ENCODE data around the gene PRKN.

Gene PRKN

DNA sequence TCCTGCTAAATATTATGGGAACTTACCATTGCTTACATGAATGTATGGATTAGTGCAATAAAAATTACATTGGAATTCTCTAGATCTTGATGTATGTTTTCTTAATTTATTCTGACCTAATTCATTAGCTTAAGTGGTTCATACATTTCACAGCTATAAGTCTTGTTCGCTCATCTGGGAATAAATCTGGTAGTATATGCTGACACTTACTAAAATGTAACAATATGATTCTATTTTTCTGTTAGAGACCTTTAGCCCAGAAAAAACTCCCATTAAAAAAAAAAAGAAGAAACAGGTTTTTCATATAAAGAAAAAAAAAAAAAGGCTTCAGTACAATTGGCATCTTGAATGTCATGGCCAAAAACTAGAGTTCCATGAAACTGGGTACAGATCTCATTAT is 1059.6 kb downstream of the PRKN start:
- no peak overlapping the region for H3K27ac ChIP-seq (ENCODE audit: low read depth, low read length)
- H3K4me3 ChIP-seq (ENCODE audit: low read length): no peak overlapping the region
- H3K9ac ChIP-seq (ENCODE audit: low read length): no peak overlapping the region
- no peaks in the 10 kb centered on the region for H3K4me1 ChIP-seq (ENCODE audit: control insufficient read depth, insufficient read depth, low read length)
- no peaks in the 10 kb centered on the region for H3K36me3 ChIP-seq (ENCODE audit: control insufficient read depth, insufficient read depth, low read length)
- no peaks in the 10 kb centered on the region for H3K27me3 ChIP-seq (ENCODE audit: control insufficient read depth, insufficient read depth, low read length)

GRCh38 chr6:161663682-161664081 is 1063.9 kb downstream of the PRKN start:
- Histone ChIP-seq H3K4me1 (ENCODE audit: control insufficient read depth, insufficient read depth, low read length) (no peaks in the 10 kb centered on the region), H3K4me3 (ENCODE audit: low read length) (no peak overlapping the region), H3K36me3 (ENCODE audit: control insufficient read depth, insufficient read depth, low read length) (no peaks in the 10 kb centered on the region), H3K27me3 (ENCODE audit: control insufficient read depth, insufficient read depth, low read length) (no peaks in the 10 kb centered on the region), H3K9ac (ENCODE audit: low read length) (no peak overlapping the region), H3K27ac (ENCODE audit: low read depth, low read length) (no peak overlapping the region)

GRCh38 chr6:161660666-161661571 is 1066.6 kb downstream of the PRKN start:
- H3K27ac ChIP-seq (ENCODE audit: low read depth, low read length): no peak overlapping the region

DNA sequence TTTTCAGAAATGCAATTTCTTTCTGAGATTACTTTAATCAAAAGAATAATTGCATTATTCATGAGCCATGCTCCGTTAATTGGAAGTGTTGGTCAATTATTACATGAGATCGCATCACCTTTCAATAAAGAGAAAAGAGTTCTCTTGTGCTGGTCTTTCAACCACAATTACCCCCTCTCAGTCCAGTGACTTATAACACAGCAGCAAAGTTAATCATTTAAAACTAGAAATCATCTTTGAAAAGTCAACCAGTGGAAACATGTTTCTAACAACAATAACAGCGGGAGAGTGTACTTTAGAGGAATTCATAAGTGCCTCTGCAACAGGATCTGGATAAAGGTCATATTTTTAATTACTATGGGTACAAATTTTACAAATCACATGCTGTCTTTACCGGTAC is 1069.4 kb downstream of the PRKN start:
- Histone ChIP-seq H3K4me3 (ENCODE audit: low read length) (no peak overlapping the region), H3K27ac (ENCODE audit: low read depth, low read length) (no peak overlapping the region), H3K9ac (ENCODE audit: low read length) (no peak overlapping the region), H3K4me1 (ENCODE audit: control insufficient read depth, insufficient read depth, low read length) (no peaks in the 10 kb centered on the region), H3K27me3 (ENCODE audit: control insufficient read depth, insufficient read depth, low read length) (no peaks in the 10 kb centered on the region), H3K36me3 (ENCODE audit: control insufficient read depth, insufficient read depth, low read length) (no peaks in the 10 kb centered on the region)

More at GRCh38 chr6:161660666-161661571, 1066.6 kb downstream of the PRKN start:
- Histone ChIP-seq H3K36me3 (ENCODE audit: control insufficient read depth, insufficient read depth, low read length) (no peaks in the 10 kb centered on the region), H3K9ac (ENCODE audit: low read length) (no peak overlapping the region), H3K27me3 (ENCODE audit: control insufficient read depth, insufficient read depth, low read length) (no peaks in the 10 kb centered on the region), H3K4me1 (ENCODE audit: control insufficient read depth, insufficient read depth, low read length) (no peaks in the 10 kb centered on the region), H3K4me3 (ENCODE audit: low read length) (no peak overlapping the region)

- H3K27me3 ChIP-seq (ENCODE audit: control insufficient read depth, insufficient read depth, low read length): no peaks in the 10 kb centered on the region
Observed at GRCh38 chr6:161654209-161654608, 1073.4 kb downstream of the PRKN start.

DNA sequence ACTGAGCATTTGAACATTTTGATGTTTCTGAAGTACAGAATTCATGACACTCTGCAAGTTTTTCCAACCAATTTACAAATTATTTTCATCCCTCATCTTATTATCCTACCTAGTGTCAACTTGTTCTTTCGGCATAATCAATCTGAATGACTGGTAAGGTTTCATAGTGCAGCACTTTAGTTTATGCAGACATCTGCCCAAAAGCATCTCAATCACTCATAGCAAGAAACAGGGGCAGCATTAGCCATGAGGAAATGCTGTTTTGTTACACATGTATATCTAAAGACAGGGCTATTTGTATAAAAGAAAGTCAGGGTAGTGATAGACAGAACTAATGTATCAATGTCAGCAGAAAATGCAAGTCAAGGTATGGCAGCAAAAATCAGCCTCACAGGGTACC is 1075.6 kb downstream of the PRKN start:
- Histone ChIP-seq H3K4me3 (ENCODE audit: low read length) (no peak overlapping the region), H3K36me3 (ENCODE audit: control insufficient read depth, insufficient read depth, low read length) (no peaks in the 10 kb centered on the region), H3K27ac (ENCODE audit: low read depth, low read length) (no peak overlapping the region), H3K9ac (ENCODE audit: low read length) (no peak overlapping the region), H3K4me1 (ENCODE audit: control insufficient read depth, insufficient read depth, low read length) (no peaks in the 10 kb centered on the region), H3K27me3 (ENCODE audit: control insufficient read depth, insufficient read depth, low read length) (no peaks in the 10 kb centered on the region)

More at GRCh38 chr6:161654209-161654608, 1073.4 kb downstream of the PRKN start:
- Histone ChIP-seq H3K9ac (ENCODE audit: low read length) (no peak overlapping the region), H3K36me3 (ENCODE audit: control insufficient read depth, insufficient read depth, low read length) (no peaks in the 10 kb centered on the region), H3K4me3 (ENCODE audit: low read length) (no peak overlapping the region), H3K27ac (ENCODE audit: low read depth, low read length) (no peak overlapping the region), H3K4me1 (ENCODE audit: control insufficient read depth, insufficient read depth, low read length) (no peaks in the 10 kb centered on the region)

- Histone ChIP-seq H3K36me3 (ENCODE audit: control insufficient read depth, insufficient read depth, low read length) (no peaks in the 10 kb centered on the region), H3K27ac (ENCODE audit: low read depth, low read length) (no peak overlapping the region), H3K4me1 (ENCODE audit: control insufficient read depth, insufficient read depth, low read length) (no peaks in the 10 kb centered on the region), H3K4me3 (ENCODE audit: low read length) (no peak overlapping the region), H3K9ac (ENCODE audit: low read length) (no peak overlapping the region), H3K27me3 (ENCODE audit: control insufficient read depth, insufficient read depth, low read length) (no peaks in the 10 kb centered on the region)
Observed at GRCh38 chr6:161649841-161650240, 1077.7 kb downstream of the PRKN start.

GRCh38 chr6:161649068-161649467 is 1078.5 kb downstream of the PRKN start:
- Histone ChIP-seq H3K4me3 (ENCODE audit: low read length) (no peak overlapping the region), H3K36me3 (ENCODE audit: control insufficient read depth, insufficient read depth, low read length) (no peaks in the 10 kb centered on the region), H3K9ac (ENCODE audit: low read length) (no peak overlapping the region), H3K4me1 (ENCODE audit: control insufficient read depth, insufficient read depth, low read length) (no peaks in the 10 kb centered on the region), H3K27ac (ENCODE audit: low read depth, low read length) (no peak overlapping the region), H3K27me3 (ENCODE audit: control insufficient read depth, insufficient read depth, low read length) (no peaks in the 10 kb centered on the region)

- H3K9ac ChIP-seq (ENCODE audit: low read length): no peak overlapping the region
- H3K36me3 ChIP-seq (ENCODE audit: control insufficient read depth, insufficient read depth, low read length): no peaks in the 10 kb centered on the region
- H3K27me3 ChIP-seq (ENCODE audit: control insufficient read depth, insufficient read depth, low read length): no peaks in the 10 kb centered on the region
- H3K4me3 ChIP-seq (ENCODE audit: low read length): no peak overlapping the region
- H3K4me1 ChIP-seq (ENCODE audit: control insufficient read depth, insufficient read depth, low read length): no peaks in the 10 kb centered on the region
- no peak overlapping the region for H3K27ac ChIP-seq (ENCODE audit: low read depth, low read length)
Observed at GRCh38 chr6:161647234-161647633, 1080.3 kb downstream of the PRKN start.

- no peaks in the 10 kb centered on the region for H3K4me1 ChIP-seq (ENCODE audit: control insufficient read depth, insufficient read depth, low read length)
- H3K27me3 ChIP-seq (ENCODE audit: control insufficient read depth, insufficient read depth, low read length): no peaks in the 10 kb centered on the region
- H3K9ac ChIP-seq (ENCODE audit: low read length): no peak overlapping the region
- no peak overlapping the region for H3K27ac ChIP-seq (ENCODE audit: low read depth, low read length)
- no peak overlapping the region for H3K4me3 ChIP-seq (ENCODE audit: low read length)
- H3K36me3 ChIP-seq (ENCODE audit: control insufficient read depth, insufficient read depth, low read length): no peaks in the 10 kb centered on the region
Observed at GRCh38 chr6:161644521-161644920, 1083.0 kb downstream of the PRKN start.

GRCh38 chr6:161641175-161641574 is 1086.4 kb downstream of the PRKN start:
- Histone ChIP-seq H3K27ac (ENCODE audit: low read depth, low read length) (no peak overlapping the region), H3K9ac (ENCODE audit: low read length) (no peak overlapping the region), H3K4me3 (ENCODE audit: low read length) (no peak overlapping the region), H3K36me3 (ENCODE audit: control insufficient read depth, insufficient read depth, low read length) (no peaks in the 10 kb centered on the region), H3K4me1 (ENCODE audit: control insufficient read depth, insufficient read depth, low read length) (no peaks in the 10 kb centered on the region), H3K27me3 (ENCODE audit: control insufficient read depth, insufficient read depth, low read length) (no peaks in the 10 kb centered on the region)

DNA sequence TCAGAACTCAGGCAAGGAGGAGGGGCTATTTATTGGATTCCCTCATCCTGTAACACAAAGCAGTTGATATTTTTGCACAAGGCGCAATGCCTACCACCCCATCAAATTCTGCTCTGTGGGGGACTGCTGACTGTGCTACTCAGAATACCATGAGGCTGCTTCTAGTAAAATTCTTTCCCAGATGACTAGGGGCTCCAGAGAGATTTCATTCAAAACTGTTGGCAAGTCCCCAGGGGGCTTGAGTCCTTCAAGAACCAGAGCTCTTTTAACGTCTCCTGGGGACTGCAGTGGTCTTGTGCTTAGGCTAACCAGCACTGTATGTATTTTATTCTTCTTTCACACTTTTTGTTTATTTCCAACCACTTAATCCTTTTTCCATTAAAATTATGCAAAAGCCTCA is 1087.8 kb downstream of the PRKN start:
- Histone ChIP-seq H3K4me3 (ENCODE audit: low read length) (no peak overlapping the region), H3K9ac (ENCODE audit: low read length) (no peak overlapping the region), H3K27me3 (ENCODE audit: control insufficient read depth, insufficient read depth, low read length) (no peaks in the 10 kb centered on the region), H3K27ac (ENCODE audit: low read depth, low read length) (no peak overlapping the region), H3K4me1 (ENCODE audit: control insufficient read depth, insufficient read depth, low read length) (no peaks in the 10 kb centered on the region), H3K36me3 (ENCODE audit: control insufficient read depth, insufficient read depth, low read length) (no peaks in the 10 kb centered on the region)

DNA sequence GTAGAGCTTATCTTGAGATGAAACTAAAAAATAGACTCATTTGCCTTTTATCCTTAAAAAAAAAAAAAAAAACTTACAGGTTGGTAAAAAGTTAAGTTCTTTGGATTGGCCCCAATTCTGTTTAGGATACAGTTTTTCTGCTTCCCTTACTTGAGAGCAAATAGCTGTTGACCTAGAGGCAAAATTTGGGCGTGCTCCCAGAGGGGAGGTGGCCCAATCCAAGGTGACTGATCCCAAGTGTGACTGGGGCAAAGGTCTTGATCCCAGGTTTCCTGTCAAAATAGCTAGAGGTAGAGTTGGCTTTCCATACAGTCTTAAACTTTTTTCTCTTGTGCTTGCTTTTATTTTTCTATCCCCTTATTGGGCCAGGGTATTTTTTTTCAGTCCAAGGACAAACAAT is 1089.9 kb downstream of the PRKN start:
- H3K4me3 ChIP-seq (ENCODE audit: low read length): no peak overlapping the region
- H3K4me1 ChIP-seq (ENCODE audit: control insufficient read depth, insufficient read depth, low read length): no peaks in the 10 kb centered on the region
- H3K27me3 ChIP-seq (ENCODE audit: control insufficient read depth, insufficient read depth, low read length): no peaks in the 10 kb centered on the region
- no peaks in the 10 kb centered on the region for H3K36me3 ChIP-seq (ENCODE audit: control insufficient read depth, insufficient read depth, low read length)
- H3K27ac ChIP-seq (ENCODE audit: low read depth, low read length): no peak overlapping the region
- no peak overlapping the region for H3K9ac ChIP-seq (ENCODE audit: low read length)
